HL-60/S4 (cell line): ENCODE measurements around the gene ZC3H12A.

Source experiments
- in situ Hi-C: fragments of 300-500 bp; cut with MboI; formaldehyde crosslinking; loops from 2 replicates; pipeline ENCODE4 v1.14.3; 2022; ENCODE audit warnings: low sequenced_read_pairs

The ZC3H12A gene

DNA sequence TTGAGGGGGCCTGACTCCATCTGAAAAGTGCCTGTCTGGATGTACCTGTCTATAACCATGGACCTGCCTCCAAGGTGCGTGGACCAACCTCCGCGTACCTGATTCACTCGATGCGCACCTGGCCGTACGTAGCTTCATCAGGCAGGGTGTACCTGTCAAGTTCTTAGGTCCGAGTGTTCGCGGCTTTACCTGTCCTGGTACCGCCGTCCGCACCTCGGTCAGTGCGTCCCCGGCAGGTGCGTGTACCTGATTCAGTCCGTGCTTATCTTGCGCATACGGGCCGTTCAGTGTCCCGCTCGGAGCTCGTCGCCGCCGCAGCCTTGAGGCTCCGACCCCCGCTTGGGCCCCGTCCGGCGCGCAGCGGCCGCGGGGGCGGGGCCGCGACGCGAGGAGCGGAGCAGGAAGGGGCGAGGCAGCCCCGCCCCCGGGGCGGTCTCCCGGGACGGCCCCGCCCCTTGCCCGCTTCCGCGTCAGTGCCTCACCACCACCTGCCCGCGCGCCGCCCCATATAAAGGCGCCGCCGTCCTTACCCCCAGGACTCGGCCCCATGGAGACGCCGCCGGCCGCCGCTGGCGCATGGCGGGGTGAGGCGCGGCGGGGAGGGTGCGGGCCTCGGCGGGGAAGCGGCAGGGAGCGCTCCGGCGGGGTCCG lies at the start of gene ZC3H12A:
ZC3H12A (plus strand) TSS at position 535 of the 651 bp plus-strand sequence. CDS start 917 bp downstream, outside the sequence.
- in situ Hi-C loops = no loop called here

DNA sequence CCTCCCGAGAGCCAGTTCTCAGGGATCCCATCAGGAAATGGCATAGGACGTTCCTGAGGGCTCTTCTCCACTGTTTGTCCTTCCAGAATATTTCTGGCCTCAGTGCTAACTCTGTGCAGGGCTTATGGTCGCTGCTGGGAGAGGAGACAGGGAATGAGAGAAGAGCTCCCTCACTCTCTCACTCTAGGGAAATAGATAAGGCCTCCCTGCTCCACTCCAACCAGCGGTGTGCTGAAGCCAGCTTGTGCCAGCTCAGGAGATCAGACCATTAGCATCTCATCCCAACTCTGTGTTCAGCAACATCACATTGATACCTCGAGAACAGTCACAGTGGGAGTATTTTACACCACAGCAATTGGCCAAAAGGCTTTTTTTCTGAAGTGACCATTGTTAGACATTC lies 49.2 kb upstream of the ZC3H12A start:
- in situ Hi-C loops = no loop called here

DNA sequence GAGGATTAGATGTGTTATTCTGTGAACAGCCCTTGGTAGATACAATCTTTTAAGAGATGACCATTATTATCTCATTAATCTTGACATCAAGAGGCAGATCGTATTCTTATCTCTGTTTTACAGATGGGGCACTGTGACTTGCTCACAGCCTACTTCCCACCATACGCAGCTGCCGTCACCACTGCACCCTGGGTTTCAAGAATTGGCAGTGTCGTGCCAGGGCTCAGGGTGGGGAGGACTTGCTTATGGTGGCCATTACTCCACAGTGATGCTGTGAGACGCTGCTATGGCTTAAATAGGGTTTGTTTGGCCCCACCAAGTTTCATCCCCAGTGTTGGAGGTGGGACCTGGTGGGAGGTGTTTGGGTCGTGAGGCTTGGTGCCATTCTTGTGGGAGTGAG lies 45.4 kb upstream of the ZC3H12A start:
- in situ Hi-C loops = no loop called here

DNA sequence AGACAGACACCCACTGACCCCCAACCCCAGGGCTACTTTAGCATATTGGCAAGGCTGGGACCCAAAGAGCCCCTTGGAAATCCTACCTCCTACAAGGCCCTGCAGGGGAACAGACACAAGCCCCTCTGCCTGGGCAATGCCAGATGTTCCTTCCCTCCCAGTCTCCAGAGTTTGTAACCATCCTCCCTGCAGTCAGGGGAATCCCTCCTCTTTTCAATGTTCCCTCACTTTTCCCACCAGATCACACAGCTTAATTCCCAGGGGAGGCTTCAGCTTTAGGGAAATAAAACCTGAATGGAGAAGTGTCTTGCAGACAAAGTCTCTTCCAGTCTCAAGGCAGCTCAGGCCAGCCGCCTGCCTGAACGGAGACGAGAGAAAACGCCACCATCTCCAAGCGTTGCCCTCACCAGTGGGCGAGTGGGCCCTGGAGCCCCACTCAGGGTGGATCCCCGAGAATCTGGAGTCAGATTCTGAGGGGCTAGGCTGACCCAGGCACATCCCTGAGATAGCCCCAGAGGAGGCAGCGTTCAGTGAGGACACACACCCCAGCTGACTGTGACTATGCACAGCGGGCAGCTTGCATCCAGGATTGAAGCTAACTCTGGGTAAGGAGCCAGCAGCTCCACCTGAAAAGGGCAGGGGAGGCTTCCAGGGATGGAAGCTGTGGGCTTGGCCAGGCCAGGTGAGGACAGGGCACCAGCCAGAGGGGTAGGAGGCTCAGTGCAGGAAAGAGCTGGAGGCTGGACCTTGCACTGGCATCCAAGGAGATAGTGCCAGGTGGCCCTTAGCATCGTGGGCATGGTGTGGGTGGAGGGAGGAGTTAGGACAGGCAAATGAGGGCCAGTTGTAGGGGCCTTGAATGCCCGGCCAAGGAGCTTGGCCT lies 44.0 kb upstream of the ZC3H12A start:
- in situ Hi-C loops = no loop called here

DNA sequence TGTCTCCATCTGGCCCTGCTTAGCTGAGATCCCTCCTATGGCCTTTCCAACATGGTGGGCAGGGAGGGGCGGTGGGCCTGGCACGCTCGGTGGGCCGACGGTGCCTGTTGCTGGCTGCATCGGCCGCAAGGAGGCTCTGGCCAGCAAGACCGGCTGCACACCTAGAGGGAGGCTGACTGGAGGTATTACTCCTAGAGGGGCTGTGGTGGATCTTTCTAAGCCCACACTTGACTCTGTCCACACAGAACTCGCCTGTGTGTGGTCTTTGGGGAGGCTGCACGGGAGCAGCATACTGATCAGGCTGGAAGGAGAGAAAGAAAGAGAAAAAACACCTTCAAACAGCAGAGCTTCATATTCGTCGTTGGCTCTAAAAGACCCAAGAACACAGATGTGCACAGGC lies 41.7 kb upstream of the ZC3H12A start:
- in situ Hi-C loops = no loop called here

DNA sequence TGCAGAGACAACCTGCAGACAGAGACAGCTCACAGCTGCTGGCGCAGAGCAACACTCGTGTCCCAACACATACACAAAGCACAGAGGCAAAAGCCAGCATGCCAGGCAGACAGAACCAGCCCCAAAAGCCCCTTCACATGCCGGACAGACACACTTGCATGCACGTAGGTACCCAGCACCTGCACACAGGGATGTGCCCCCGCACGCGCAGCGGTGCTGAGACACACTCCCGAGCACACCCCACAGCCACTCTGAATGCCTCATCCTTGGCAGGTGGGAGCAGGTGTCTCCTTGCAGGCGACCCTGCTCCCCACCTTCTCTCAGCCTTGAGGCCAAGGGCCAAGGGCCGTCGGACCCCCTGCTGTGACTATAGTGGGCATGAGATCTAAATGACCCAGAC lies 41.2 kb upstream of the ZC3H12A start:
- in situ Hi-C loops = no loop called here

DNA sequence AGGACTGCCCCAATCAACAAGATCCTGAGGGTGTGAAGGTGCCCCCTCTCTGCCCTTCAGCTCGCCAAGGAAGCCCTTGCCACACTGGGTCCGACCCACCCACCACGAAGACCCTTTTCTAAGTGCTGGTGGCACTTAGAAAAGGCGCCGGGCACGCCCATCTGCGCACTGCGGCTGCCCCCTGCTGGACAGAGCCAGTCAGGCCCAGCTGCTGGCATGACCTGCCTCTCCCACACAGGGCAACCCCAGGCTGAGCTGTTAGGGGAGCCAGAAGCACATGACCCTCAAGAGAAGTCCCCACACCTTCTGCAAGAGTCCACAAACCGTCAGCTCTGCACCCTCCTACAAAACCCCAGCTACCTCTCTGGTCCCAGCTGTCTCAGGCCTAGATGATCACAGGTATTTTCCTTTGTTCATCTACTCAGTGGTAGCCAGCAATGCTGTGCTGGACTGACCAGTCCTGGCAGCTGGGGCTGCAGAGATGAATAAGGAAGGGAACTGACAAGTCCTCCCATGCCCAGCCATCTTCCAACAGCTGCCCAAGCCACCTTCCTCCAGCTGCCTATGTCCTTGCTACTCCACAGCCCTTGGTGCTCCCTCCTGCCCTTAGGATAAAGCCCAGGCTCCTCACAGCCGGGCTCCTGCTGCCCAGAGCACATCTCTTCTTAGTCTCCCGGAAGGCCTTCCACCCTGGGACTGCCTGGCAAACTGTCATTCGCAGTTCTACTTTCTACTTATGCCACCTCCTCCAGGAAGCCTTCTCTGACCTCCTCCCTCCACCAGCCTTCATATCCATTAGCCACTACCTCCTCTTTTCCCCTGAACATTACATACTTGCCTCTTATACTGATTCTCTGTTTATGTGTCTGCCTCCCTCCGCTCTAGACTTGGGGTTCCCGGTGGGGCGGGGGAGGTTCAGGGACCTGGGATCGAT lies 39.8 kb upstream of the ZC3H12A start:
- in situ Hi-C loops = no loop called here

DNA sequence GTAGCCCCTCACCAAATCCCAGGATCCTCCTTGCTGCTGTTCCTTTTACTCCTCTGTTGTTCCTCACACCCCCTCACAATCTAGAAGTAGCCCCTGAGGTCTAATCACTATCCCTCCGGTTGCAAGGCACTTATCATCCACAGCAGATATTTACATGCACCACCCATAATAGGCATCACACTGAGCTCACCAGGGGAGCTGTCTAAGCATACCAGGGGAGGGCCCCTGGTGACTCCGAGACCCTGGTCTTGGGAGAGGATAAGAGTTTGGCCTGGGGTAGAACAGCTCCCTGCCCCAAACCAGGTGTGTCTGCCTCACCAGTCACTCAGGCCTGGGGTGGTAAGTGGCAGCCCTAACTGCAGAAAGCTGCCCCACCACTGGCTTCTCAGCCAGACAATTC lies 37.3 kb upstream of the ZC3H12A start:
- in situ Hi-C loops = no loop called here

DNA sequence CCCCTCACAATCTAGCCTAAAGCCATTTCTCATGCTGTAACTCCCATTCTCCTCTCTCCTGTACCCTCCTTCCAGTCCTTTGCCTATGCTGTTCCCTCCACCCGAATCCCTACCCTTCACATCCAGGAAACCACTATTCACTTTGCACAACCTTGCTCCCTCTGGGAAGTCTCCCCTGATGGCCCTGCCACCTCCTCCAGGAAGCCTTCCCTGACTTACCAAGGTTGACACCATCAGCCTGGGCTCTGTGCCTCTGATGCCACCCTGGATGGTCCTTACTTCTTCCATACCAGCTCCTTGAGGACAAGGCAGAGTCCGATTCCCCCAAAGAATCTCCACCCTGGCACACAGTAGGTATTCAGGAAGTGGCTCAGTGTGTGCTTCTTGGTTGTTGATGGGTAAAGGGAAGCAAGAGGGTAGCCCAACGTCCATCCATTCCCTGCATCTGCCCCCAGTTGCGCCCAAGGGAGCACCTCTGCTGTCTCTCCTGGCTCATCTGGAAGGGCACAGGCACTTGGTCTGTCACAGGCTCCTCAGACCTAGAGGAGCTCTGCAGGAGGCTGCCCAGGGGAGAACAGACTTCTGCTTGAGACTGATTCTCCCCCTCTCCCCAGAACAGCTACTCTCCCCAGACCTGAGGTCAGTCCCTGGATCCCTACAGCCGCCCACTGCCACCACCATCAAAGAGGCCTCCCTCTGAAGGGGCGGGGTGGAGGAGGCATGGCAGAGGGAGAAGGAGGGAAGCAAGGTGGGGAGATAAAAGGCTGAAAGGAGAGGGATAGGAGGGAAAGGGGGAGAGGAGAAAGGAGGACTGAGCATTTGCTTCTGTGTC lies 36.1 kb upstream of the ZC3H12A start:
- in situ Hi-C loops = no loop called here

DNA sequence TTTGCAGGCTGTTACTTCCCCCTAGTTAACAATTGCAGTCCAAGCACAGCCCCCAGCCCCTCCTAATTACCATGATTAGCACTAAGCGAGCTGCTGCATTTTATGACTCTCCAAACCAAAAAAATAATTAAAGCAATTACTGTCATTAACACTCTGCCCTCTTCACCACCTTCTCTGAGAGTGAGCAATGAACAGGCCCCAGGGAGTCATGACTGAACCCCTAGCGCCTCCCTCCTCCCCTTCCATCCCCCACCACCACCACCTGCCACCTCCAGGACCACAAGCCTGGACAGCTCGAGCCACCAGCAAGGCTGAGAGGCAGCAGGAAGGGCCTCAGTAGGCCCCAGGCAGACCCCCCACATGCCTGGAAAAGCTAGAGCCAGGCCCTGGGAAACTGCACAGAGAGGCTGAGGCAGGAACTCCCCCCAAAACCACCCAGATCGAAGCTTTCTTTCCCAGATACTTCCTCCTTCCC lies 35.5 kb upstream of the ZC3H12A start:
- in situ Hi-C loops = no loop called here

DNA sequence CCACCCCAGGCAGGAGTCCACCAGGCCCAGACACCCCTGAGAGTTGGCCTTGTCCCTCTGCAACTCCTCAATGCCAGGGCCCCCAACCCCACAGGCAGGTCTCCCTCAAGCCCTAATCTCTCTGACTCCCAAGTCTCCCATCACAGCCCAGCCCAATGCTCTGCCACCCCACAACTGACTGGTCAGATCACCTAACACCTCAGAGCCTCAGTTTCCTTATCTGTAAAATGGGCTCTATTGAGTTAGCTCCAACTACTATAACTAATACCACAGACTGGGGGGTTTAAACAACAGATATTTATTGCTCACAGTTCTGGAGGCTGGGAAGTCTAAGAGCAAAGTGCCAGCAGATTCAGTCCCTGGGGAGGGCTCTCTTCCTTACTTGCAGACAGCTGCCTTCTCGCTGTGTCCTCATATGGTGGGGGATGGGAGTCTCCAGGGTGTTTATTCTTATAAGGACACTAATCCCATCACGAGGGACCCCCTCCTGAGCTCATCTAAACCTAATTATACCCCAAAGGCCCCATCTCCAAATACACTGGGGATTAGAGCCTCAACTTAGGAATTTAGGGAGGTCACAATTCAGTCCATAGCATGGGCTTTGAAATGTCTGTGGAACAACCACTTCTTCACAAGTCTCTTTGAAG lies 34.9 kb upstream of the ZC3H12A start:
- in situ Hi-C loops = no loop called here

DNA sequence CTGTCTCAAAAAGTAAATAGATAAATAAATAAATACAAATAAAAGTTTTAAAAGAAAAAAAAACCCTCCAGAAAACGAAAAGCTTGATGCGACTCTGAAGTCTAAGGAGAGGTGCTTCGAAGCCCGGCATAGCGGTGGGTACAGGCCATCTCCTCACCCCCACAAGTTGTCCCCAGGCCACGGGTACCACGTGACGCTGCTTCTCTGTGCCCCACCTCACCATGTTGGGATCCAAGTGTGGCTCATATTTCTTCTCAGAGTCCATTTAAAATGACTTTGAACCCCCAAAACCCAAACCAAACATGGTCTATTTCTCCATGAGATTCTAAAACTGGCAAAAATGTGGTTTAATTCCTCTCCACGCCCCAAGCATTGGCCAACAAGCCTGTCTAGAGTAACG lies 32.9 kb upstream of the ZC3H12A start:
- in situ Hi-C loops = no loop called here

DNA sequence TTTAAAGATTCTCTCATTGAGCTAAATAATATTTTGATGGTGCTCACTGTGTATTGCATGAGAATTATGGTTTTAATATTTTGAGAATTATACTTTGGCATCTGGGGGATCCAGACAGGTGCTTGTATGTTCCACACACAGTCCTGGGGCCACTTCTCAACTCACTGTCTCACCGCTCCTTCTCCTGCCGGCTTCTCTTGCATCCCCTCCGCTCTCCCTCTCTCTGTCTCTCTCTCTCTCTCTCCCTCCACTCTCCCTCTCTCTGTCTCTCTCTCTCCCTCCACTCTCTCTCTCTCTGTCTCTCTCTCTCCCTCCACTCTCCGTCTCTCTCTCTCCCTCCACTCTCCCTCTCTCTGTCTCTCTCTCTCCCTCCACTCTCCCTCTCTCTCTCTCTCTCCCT lies 32.2 kb upstream of the ZC3H12A start:
- in situ Hi-C loops = no loop called here

DNA sequence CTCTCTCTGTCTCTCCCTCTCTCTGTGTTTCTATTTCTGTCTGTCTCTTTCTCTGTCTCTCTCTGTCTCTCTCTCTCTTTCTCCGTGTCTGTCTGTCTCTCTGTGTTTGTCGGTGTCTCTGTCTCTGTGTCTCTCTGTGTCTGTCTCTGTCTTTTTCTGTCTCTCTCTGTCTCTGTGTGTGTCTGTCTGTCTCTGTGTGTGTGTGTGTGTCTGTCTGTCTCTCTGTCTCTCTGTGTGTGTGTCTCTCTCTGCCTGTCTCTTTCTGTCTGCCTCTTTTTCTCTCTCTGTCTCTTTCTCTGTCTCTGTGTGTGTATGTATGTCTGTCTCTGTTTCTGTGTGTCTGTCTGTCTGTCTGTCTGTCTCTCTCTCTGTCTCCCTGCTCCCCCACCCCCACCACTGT lies 31.7 kb upstream of the ZC3H12A start:
- in situ Hi-C loops = no loop called here

DNA sequence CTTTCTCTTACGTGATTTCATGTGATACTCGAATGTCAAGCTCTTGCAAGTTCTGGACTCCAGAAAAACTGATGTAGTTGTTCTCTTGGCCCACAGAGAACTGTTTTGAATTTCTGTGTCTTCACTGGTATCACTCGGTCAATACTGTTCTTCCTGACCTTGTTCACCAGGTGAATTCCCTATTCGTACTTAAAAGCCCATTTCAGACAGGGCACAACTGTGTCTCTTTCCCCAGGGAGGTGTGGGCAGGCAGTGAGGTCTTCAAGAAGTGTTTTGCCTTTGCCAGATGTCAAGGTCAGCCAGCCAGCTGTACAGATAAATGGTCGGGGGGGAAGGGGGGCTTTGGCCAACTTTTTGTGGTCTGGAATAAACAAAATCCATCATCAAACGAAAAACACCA lies 27.5 kb upstream of the ZC3H12A start:
- in situ Hi-C loops = no loop called here

DNA sequence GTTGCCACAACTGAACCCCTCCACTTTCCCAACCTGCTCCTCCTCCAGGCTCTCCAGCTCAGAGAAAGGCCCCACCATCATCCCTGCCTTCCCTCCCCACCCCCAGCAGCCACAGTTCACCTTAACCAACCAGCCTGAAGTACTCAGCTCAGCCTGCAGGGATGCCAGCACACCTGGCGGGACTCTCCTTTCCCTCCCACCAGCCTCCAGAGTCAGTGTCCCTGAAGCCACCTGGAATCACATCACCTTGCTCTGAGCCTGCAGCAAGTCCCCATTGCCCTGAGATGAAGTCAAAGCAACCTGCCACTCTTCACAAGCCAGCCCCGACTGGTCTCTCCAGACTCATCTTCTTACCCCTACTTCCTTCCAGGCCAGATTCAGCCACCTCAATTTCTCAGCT lies 26.2 kb upstream of the ZC3H12A start:
- in situ Hi-C loops = no loop called here

DNA sequence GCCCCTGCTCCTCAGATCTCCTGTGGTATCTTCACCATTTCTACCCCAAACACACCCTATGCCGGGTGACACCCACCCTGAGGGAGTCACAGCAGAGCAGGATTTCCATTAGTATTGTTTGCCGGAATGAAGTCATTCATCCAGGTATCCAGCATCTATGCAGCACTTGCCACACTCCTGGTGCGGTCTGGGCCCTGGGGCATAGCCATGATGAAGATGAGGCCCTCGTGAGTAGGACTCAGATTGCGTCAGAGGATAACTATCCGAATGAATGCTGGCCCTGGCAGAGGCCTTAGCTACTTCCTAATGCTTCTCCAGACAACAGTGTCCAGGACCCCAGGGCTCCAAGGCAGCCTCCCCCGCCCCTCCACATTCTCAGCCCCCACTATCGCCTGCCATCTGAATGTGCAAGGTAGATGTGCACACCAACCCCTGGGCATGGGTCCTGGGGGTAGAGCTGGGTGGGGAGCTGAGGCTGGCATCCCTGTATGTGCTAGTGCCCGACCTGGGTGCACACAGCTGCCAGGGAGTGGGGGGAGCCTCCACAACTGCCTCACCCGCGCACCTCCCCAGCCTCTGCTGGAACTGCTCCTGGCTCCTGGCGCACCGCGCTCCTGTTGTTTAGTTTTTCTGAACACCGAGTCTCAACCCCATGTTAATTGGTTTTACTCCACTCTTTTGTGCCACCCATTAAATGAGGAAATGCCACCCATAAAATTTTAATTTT lies 25.5 kb upstream of the ZC3H12A start:
- in situ Hi-C loops = no loop called here

DNA sequence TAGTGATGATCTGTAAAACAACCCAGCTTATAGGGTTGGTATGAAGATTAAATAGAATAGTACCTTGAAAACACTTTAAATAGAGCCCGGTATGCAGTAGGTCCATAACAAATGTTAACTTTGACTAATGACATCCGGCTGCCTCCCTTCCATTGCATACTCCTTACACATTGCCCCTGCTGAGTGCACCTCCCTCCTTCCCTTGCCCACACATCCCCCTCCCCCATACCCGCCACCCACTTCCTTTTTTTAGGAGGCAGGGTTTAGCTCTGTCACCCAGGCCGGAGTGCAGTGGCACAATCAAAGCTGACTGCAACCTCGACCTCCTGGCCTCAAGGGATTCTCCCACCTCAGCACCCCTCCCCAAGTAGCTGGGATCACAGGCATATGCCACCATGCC lies 24.4 kb upstream of the ZC3H12A start:
- in situ Hi-C loops = loop anchor here (10.0 kb wide), 1 partner anchor 235 kb away; no protein-coding TSS in a partner anchor

DNA sequence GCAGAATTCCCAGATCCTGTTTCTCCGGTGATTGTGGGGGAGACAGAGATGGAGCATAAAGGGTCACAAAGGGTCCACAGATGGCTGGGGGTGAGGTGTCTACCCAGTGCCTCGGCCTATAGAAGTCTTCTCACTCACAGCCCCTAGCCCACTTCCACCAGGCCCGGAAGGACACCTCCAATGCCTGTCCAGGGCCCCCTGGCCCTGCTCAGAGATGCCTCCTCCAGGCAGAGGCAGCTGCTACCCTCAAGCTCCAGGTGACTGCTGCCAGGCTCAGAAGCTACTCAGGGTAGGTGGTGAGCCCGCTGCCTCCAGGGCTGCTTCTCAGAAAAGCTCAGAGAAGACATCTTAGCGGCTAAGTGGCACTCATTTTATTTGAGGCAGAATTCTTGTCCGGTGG lies 22.0 kb upstream of the ZC3H12A start:
- in situ Hi-C loops = loop anchor here (10.0 kb wide), 1 partner anchor 232 kb away; no protein-coding TSS in a partner anchor
